Prostate gland (tissue), 2 donors: ENCODE measurements around the gene FBXO17. TPM values are rescaled to one million over a fixed set of nuclear protein-coding genes. Genes with fewer than 3 reads are reported as not detected.

ENCODE experiments used
- DNase-seq: peaks from one replicate; pipeline ENCODE4 v3.0.0-alpha.2; 2019; ENCODE audit warnings: low spot score
- H3K27ac ChIP-seq, 2 donors: fragments of 200-600 bp; sonication (generic); 2 replicates each; pipeline ENCODE4 v1.5.1; 2017 to 2019
- H3K27me3 ChIP-seq: fragments of 200-600 bp; sonication (generic); replicated peaks from 2 replicates; pipeline ENCODE4 v1.5.1; 2019; ENCODE audit not compliant: insufficient read depth
- H3K36me3 ChIP-seq, 2 donors: fragments of 200-600 bp; sonication (generic); 1 replicate in 1 of 2; 2 replicates in 1 of 2; pipeline versions ENCODE4 v1.5.1 to v1.8.1; 2017 to 2019
- H3K4me1 ChIP-seq: fragments of 200-600 bp; sonication (generic); replicated peaks from 2 replicates; pipeline ENCODE4 v1.5.1; 2019
- H3K4me3 ChIP-seq, 2 donors: fragments of 200-600 bp; sonication (generic); 2 replicates each; pipeline ENCODE4 v1.5.1; 2017 to 2019
- H3K9me3 ChIP-seq: fragments of 200-600 bp; sonication (generic); 2 replicates; pipeline ENCODE4 v1.5.1; 2017
- POLR2A ChIP-seq: fragments of 450-650 bp; IDR thresholded peaks from one replicate; pipeline ENCODE4 v1.6.1; 2016; ENCODE audit warnings: antibody characterized with exemption, mild to moderate bottlenecking
- POLR2AphosphoS5 ChIP-seq: sonication (generic); formaldehyde crosslinking; IDR thresholded peaks from one replicate; pipeline ENCODE4 v1.6.1; 2017; ENCODE audit warnings: antibody characterized with exemption
- WGBS: methylation state at CpG from one replicate; pipeline ENCODE4 v1.1.5; 2018; 5-methylcytosine and 5-hydroxymethylcytosine counted together
- intact Hi-C: fragments of 100-400 bp; cut with DNase I; formaldehyde crosslinking; loops from one replicate; pipeline ENCODE4 v1.14.2; 2022
- total RNA-seq, 2 donors: library from RNA; depleted of rRNA; stranded (reverse); fragments of >200 nt; gene quantifications; one replicate each; pipeline ENCODE4 v1.1.0, GENCODE V29; 2016
- TF ChIP-seq, protein P1 (sequence below), 4 experiments: fragments of 200-600 bp in 2 of 4; fragments of 450-650 bp in 2 of 4; sonication (generic) in 2 of 4; IDR thresholded peaks; 1 replicate in 3 of 4; 2 replicates in 1 of 4; pipeline ENCODE4 v1.5.1; 2016 to 2019; ENCODE audit warnings: antibody characterized with exemption in 4 of 4, mild to moderate bottlenecking in 2 of 4, moderate library complexity in 2 of 4

FBXO17 gene
- total RNA-seq, 2 donors from 2014 or later = 25.9 to 40.5 TPM

DNA sequence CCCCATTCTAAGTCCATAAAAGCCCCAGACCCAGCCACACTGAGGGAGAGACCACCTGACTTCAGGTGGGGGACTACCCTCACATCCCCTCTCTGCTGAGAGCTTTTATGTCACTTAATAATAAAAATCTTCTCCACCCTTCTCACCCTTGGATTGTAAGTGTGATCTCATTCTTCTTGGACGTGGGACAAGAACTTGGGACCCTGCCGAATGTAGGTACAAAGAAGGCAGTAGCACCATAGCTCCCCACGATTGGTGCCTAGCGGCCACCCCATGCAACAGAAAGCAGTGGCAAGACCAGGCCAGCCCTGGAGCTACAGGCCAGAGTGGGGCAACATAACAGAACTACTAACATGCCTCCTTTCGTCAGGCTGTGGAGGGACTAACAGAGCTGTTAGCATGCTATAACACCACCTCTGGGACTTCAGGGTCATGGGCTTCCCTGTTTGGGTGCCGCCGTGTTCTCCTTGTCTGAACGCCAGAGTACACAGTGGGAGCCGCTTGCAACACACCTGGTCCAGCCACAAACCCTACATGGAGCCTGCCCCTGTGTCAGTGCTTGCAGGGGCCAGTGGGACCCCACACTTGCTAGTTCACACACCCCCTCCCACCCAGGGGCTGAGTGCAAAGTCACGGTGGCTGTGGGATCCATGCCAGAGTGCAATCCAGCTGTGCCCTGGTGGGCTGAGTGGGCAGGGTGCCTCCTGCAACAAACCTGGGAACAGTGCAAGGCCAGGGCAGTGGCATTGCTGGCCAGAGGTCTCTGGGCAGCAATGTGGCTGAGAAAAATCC is 5.2 kb upstream of the FBXO17 start:
- Histone ChIP-seq H3K36me3 (no peaks in the 10 kb centered on the region), H3K27me3 (no peaks in the 10 kb centered on the region), H3K4me1 (no peaks in the 10 kb centered on the region), H3K4me3 (no peak overlapping the region), H3K27ac (no peak overlapping the region), H3K9me3 (no peaks in the 10 kb centered on the region)
- intact Hi-C loops = no loop called here
- no peak for DNase-seq
- WGBS = 95% methylated on average over 10 of the region's 10 CpGs
- TF ChIP-seq, protein P1, sequence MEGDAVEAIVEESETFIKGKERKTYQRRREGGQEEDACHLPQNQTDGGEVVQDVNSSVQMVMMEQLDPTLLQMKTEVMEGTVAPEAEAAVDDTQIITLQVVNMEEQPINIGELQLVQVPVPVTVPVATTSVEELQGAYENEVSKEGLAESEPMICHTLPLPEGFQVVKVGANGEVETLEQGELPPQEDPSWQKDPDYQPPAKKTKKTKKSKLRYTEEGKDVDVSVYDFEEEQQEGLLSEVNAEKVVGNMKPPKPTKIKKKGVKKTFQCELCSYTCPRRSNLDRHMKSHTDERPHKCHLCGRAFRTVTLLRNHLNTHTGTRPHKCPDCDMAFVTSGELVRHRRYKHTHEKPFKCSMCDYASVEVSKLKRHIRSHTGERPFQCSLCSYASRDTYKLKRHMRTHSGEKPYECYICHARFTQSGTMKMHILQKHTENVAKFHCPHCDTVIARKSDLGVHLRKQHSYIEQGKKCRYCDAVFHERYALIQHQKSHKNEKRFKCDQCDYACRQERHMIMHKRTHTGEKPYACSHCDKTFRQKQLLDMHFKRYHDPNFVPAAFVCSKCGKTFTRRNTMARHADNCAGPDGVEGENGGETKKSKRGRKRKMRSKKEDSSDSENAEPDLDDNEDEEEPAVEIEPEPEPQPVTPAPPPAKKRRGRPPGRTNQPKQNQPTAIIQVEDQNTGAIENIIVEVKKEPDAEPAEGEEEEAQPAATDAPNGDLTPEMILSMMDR (IDR thresholded peaks at IDR 0.05) = no peak
- TF ChIP-seq POLR2A (no peak), POLR2AphosphoS5 (no peak)

GRCh38 chr19:38979812-38980211 is 4.3 kb upstream of the FBXO17 start:
- TF ChIP-seq, protein P1 (IDR thresholded peaks at IDR 0.05) = no peak
- TF ChIP-seq POLR2AphosphoS5 = no peak
- no peak for TF ChIP-seq POLR2A
- no peak for DNase-seq

DNA sequence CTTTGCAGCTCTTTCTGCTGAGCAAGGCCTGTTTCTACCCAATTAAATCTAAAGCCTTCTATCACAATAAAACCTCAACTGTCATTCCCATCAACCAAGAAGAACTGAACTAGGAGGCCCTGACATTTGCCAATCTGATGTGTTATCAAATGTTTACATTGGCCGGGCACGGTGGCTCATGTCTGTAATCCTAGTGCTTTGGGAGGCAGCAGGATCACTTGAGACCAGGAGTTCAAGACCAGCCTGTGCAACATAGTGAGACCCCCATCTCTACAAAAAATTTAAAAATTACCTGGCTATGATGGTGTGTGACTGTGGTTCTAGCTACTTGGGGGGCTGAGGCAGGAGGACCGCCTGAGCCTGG is 2.8 kb upstream of the FBXO17 start:
- H3K4me3 ChIP-seq = no peak overlapping the region
- intact Hi-C loops = no loop called here
- 73% methylated on average over 3 of the region's 3 CpGs for WGBS
- peak; percentile 36 for DNase-seq
- TF ChIP-seq POLR2A (no peak), POLR2AphosphoS5 (peak; percentile 46)
- TF ChIP-seq, protein P1 (IDR thresholded peaks at IDR 0.05) = no peak
- no peaks in the 10 kb centered on the region for H3K4me1 ChIP-seq
- H3K27ac ChIP-seq = peak overlapping the region in 1 of 2 donors; percentile 36
- H3K9me3 ChIP-seq = no peaks in the 10 kb centered on the region
- no peaks in the 10 kb centered on the region for H3K36me3 ChIP-seq
- no peaks in the 10 kb centered on the region for H3K27me3 ChIP-seq

More at GRCh38 chr19:38979812-38980211, 4.3 kb upstream of the FBXO17 start:
- Histone ChIP-seq H3K4me1 (no peaks in the 10 kb centered on the region), H3K9me3 (no peaks in the 10 kb centered on the region), H3K36me3 (no peaks in the 10 kb centered on the region), H3K27ac (no peak overlapping the region), H3K4me3 (no peak overlapping the region), H3K27me3 (no peaks in the 10 kb centered on the region)
- intact Hi-C loops = no loop called here
- WGBS = 86% methylated on average over 5 of the region's 5 CpGs

DNA sequence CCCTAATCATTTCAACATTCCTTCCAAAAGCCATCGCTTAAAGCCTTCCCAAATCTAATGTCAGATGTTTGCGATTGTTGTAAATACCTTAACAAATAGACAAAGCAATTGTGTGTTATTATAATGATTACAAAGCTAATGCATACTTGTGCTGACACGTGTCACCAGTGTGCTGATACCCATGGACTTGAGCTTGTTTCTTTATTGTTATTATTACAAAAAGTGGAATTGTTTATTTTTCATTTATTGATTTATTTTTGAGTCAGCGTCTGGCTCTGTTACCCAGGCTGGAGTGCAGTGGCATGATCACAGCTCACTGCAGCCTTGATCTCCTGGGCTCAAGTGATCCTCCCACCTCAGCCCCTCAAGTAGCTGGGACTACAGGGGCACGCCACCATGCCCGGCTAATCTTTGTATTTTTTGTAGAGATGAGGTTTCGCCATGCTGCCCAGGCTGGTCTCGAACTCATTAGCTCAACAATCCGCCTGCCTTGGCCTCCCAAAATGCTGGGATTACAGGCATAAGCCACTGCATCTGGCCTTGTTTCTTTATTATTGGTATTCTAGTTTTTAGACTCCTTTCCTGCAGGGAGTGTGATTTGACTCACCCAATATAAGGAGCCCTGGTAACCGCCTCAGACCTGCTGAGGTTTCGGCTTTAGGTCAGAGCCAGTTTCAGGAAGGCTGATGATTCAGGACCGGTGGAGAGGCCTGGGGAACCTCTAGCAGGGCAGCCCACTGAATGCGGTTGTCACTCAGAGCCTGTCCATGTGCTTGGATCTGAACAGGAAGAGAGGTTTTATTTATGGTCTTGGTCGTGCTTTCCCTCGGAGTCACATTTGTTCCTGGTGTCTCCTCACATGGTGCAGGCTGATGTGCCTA is 2.1 kb upstream of the FBXO17 start:
- Histone ChIP-seq H3K9me3 (no peaks in the 10 kb centered on the region), H3K4me1 (no peaks in the 10 kb centered on the region), H3K4me3 (no peak overlapping the region), H3K27ac (peak overlapping the region in 1 of 2 donors; percentile 36), H3K27me3 (no peaks in the 10 kb centered on the region), H3K36me3 (no peaks in the 10 kb centered on the region)
- intact Hi-C loops = no loop called here
- no peak for TF ChIP-seq POLR2A
- TF ChIP-seq, protein P1 (IDR thresholded peaks at IDR 0.05) = no peak
- no peak for DNase-seq
- WGBS = 74% methylated on average over 15 of the region's 15 CpGs
